ENCODE data around the gene CNNM4.
"Not testable (repeated sequence)": the region's sequence is repeated elsewhere in the genome, so short reads cannot be mapped to it uniquely, and the experiment has no call there.

CNNM4 gene

DNA sequence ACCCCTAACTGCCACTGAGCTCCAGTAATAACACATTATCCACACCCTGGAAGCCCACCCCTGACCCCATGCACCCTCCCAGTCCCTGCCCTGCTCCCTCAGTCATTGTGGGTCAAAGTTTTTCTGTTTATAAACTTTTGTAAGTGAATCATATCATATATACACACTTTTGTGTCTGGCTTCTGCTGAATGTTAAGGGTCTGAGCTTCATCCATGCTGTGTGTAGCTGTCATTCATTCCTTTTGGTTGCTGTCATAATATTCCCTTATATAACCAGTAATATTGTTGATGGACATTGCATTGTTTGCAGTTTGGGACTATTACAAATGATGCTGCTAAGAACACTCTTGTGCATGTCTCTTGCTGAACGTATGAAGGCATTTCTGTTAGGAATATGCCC lies 14.5 kb downstream of the CNNM4 start:
- no peak for DNase-seq (ENCODE audit: extremely low read depth, low read depth)

DNA sequence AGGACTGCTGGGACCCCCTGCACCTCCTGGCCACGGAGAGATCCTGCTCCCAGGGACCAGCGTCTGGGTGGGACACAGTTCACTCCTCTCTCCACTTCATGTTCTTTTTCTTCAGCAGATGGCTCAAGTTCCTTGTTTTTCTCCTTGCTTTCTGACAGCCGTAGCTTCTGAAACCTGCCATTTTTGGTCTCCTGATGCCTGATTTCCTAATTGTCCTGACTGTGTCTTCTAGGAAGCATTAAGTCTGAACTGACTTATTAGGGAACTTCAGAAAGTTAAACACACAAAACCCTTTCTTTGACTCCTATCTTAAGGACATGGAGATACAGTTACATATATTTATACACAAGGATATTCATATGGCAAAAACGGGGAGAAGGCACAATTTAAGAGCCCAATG lies 22.7 kb downstream of the CNNM4 start:
- TF ChIP-seq, protein P1, sequence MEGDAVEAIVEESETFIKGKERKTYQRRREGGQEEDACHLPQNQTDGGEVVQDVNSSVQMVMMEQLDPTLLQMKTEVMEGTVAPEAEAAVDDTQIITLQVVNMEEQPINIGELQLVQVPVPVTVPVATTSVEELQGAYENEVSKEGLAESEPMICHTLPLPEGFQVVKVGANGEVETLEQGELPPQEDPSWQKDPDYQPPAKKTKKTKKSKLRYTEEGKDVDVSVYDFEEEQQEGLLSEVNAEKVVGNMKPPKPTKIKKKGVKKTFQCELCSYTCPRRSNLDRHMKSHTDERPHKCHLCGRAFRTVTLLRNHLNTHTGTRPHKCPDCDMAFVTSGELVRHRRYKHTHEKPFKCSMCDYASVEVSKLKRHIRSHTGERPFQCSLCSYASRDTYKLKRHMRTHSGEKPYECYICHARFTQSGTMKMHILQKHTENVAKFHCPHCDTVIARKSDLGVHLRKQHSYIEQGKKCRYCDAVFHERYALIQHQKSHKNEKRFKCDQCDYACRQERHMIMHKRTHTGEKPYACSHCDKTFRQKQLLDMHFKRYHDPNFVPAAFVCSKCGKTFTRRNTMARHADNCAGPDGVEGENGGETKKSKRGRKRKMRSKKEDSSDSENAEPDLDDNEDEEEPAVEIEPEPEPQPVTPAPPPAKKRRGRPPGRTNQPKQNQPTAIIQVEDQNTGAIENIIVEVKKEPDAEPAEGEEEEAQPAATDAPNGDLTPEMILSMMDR (IDR thresholded peaks at IDR 0.05; ENCODE audit: low read depth, low read length) = no peak
- no peak for DNase-seq (ENCODE audit: extremely low read depth, low read depth)

More for the DNA sequence above, 14.5 kb downstream of the CNNM4 start:
- TF ChIP-seq, protein P1 (IDR thresholded peaks at IDR 0.05; ENCODE audit: low read depth, low read length) = no peak

DNA sequence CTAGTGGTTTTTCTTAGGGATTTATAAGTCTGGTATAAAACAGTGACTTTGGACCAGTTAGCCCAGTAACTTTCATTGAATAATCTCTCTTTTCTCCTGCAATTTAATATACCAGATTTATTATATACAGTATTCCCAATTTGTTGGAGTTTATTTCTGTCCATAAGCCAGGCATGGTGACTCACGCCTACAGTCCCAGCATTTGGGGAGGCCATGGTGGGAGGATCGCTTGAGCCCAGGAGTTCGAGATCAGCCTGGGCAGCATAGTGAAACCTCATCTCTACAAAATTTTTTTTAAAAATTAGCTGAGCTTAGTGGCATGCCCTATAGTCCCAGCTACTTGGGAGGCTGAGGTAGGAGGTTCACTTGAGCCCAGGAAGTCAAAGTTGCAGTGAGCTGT lies 26.7 kb downstream of the CNNM4 start:
- TF ChIP-seq, protein P1 (IDR thresholded peaks at IDR 0.05; ENCODE audit: low read depth, low read length) = no peak
- DNase-seq (ENCODE audit: extremely low read depth, low read depth) = no peak

DNA sequence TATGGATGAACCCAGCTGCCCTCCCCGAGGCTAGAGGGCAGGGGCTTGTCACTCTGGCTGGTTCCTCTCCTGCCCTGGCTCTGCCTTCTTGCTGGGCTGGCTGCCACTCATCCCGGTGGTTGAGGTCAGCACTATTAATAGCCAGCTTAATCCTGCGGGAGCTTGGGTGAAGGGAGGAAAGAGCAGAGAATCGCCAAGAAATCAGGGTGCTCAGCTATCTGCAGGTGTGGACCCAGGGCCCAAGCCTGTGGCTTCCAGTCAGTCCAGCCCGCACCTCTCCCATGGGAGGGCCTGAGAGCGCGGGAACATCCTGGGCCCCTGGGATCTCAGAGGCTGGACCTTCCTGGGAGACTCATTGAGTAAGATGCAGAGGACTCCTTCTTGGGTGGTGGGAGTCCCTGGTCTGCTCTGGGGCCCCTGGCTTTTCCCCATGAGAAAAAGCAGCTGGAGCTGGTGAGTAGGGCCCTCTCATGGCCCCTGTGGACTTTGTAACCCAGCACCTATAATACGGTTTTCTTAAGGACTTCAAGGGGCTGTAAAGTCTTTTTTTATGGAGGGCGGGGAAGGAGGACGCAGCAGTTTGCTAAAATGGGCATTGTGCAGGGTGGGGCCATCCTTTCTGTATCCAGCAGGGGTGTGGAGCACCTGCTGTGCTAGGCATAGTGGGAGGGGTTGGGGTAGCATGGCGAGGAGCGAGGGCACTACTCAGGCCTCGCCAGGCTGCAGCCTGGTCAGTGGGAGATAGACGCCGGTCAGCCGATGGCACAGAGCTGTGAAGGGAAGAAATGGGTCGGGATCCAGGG lies 27.9 kb downstream of the CNNM4 start:
- TF ChIP-seq, protein P1 (IDR thresholded peaks at IDR 0.05; ENCODE audit: low read depth, low read length) = no peak
- no peak for DNase-seq (ENCODE audit: extremely low read depth, low read depth)

DNA sequence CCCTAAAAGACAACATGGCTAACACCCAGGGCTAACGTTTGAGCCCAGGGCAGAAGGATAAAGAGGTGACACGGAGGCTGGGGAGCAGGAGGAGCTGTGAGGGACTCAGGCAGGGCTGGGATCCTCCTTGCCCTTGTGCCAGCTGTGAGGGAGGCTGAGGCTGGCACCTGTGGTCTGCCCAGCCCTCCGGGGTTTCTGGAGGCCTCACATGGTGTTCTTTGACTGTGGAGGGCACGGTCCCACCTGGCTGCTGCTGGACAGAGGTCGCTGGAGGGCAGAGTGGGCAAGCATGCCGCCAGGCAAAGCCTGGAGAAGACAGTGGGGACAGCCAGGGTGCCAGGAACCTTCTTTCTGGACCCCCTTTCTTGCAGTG lies 28.5 kb downstream of the CNNM4 start:
- DNase-seq (ENCODE audit: extremely low read depth, low read depth) = no peak
- TF ChIP-seq, protein P1 (IDR thresholded peaks at IDR 0.05; ENCODE audit: low read depth, low read length) = no peak

- TF ChIP-seq, protein P1 (IDR thresholded peaks at IDR 0.05; ENCODE audit: low read depth, low read length) = no peak
- no peak for DNase-seq (ENCODE audit: extremely low read depth, low read depth)
Measured at GRCh38 chr2:96792772-96793749, 32.4 kb downstream of the CNNM4 start.

DNA sequence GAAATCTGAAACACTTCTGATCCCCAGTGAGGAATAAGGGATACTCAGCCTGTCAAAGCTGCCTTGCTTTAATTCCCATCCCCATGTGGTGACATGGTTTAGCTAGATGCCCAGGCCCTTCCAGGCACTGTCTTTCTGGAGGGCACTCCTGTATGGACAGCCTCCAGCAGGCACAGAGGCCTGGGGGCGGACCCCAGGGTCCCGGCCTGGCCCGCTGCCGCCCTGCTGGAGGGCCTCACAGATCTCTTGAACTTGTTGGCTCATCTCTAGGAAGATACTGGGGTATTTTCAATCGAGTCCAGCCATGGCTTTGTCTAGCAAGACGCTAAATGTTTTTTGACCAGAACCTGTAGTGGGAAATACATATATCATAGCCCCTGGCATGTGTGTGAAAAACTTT lies 34.4 kb downstream of the CNNM4 start:
- TF ChIP-seq, protein P1 (IDR thresholded peaks at IDR 0.05; ENCODE audit: low read depth, low read length) = no peak
- no peak for DNase-seq (ENCODE audit: extremely low read depth, low read depth)

GRCh38 chr2:96796497-96796896 lies 35.8 kb downstream of the CNNM4 start:
- not testable (repeated sequence) for DNase-seq (ENCODE audit: extremely low read depth, low read depth)

Measured in AG09319 (cell line).